CD4-positive, alpha-beta T cell (primary cell): Measurements from ENCODE around the gene FAM114A2. TPM values are rescaled to one million over a fixed set of nuclear protein-coding genes. Genes with fewer than 3 reads are reported as not detected.

Source experiments
- ATAC-seq: fragments of 200-7000 bp; cut with Tn5 transposase; one replicate; pipeline ENCODE4 v1.10.0; 2022; ENCODE audit warnings: mild to moderate bottlenecking; ENCODE audit not compliant: poor library complexity
- CTCF ChIA-PET: fragments of 350-600 bp; sonication (Branson Sonifier 250); formaldehyde crosslinking; loops from one replicate; lab custom pipeline; 2021; ENCODE audit warnings: antibody characterized with exemption, inconsistent platforms; lab: Charles Lee
- POLR2A ChIA-PET: fragments of 350-600 bp; sonication (Branson Sonifier 250); formaldehyde crosslinking; loops from one replicate; lab custom pipeline; 2021; ENCODE audit warnings: antibody characterized with exemption, inconsistent platforms; lab: Charles Lee
- DNase-seq, 14 experiments: peaks; one replicate each; pipeline ENCODE4 v3.0.0-alpha.2; 2013 to 2020; ENCODE audit warnings: mixed read lengths in 2 of 14
- H3K27ac ChIP-seq, 2 donors: one replicate each; pipeline versions ENCODE4 v1.5.1 to v1.7.0; 2013; ENCODE audit warnings: low read length in 2 of 2, low read depth in 1 of 2, mild to moderate bottlenecking in 1 of 2
- H3K27me3 ChIP-seq, 2 experiments: 1 replicate in 1 of 2; 2 replicates in 1 of 2; pipeline versions ENCODE4 v1.6.1 to v1.7.0; 2013; ENCODE audit warnings: low read length in 2 of 2, control low read depth in 1 of 2, mild to moderate bottlenecking in 1 of 2, moderate library complexity in 1 of 2; ENCODE audit not compliant: insufficient read depth in 2 of 2, control insufficient read depth in 1 of 2
- H3K36me3 ChIP-seq: one replicate; pipeline ENCODE4 v1.6.1; 2013; ENCODE audit warnings: low read length, control low read depth; ENCODE audit not compliant: insufficient read depth
- H3K4me1 ChIP-seq: one replicate; pipeline ENCODE4 v1.6.1; 2013; ENCODE audit warnings: low read length, control low read depth; ENCODE audit not compliant: insufficient read depth
- H3K4me3 ChIP-seq: one replicate; pipeline ENCODE4 v1.5.1; 2013; ENCODE audit warnings: mild to moderate bottlenecking, low read length, moderate library complexity
- H3K9me3 ChIP-seq, 2 experiments: 1 replicate in 1 of 2; 2 replicates in 1 of 2; pipeline versions ENCODE4 v1.6.1 to v1.7.0; 2013; ENCODE audit warnings: low read length in 2 of 2, mild to moderate bottlenecking in 2 of 2, control low read depth in 1 of 2, moderate library complexity in 1 of 2; ENCODE audit not compliant: control insufficient read depth in 1 of 2, insufficient read depth in 1 of 2
- H3K27ac Mint-ChIP-seq: one replicate; pipeline ENCODE4 v1.8.0; 2020; ENCODE audit warnings: mixed read lengths
- H3K27me3 Mint-ChIP-seq: one replicate; pipeline ENCODE4 v1.8.0; 2021; ENCODE audit warnings: mixed read lengths
- H3K36me3 Mint-ChIP-seq: one replicate; pipeline ENCODE4 v1.8.0; 2021; ENCODE audit warnings: low read depth, mixed read lengths
- H3K4me1 Mint-ChIP-seq: one replicate; pipeline ENCODE4 v1.8.0; 2021; ENCODE audit warnings: low read depth, mixed read lengths
- H3K4me3 Mint-ChIP-seq: one replicate; pipeline ENCODE4 v1.8.0; 2020; ENCODE audit warnings: mild to moderate bottlenecking, mixed read lengths
- H3K9me3 Mint-ChIP-seq: one replicate; pipeline ENCODE4 v1.8.0; 2020; ENCODE audit warnings: mixed read lengths
- CTCF ChIP-seq: fragments of 200-600 bp; IDR thresholded peaks from one replicate; pipeline ENCODE4 v1.8.0; 2022; ENCODE audit warnings: antibody characterized with exemption, mild to moderate bottlenecking
- intact Hi-C, 2 experiments: fragments of 100-400 bp; cut with DNase I in 1 of 2; cut with micrococcal nuclease in 1 of 2; formaldehyde crosslinking; loops; one replicate each; pipeline versions ENCODE4 v1.15.1 to v1.9.0; 2023 to 2025; cut with DNase I, micrococcal nuclease
- polyA plus RNA-seq, 2 donors: library from polyadenylated mRNA; unstranded; fragments of 120-200 nt; gene quantifications; one replicate each; pipeline ENCODE4 v1.2.1, GENCODE V29; 2013
- total RNA-seq, 174 experiments: library from RNA in 2 of 174; stranded (reverse) in 2 of 174; gene quantifications; one replicate each; pipeline ENCODE4 v1.2.3 and lab custom pipeline; 2021 to 2026

Gene FAM114A2
- total RNA-seq, result 10 to 100 TPM; 21.9 to 23.3 TPM
- 17.4 TPM for polyA plus RNA-seq (2013, experiment 1 of 2)
- 16.2 TPM for polyA plus RNA-seq (2013, experiment 2 of 2)
- total RNA-seq (lab: John Stamatoyannopoulos, UW), result 17.0 to 47.9 (median 35.1) reads per million in 172 experiments

GRCh38 chr5:154038707-154039457, at the start of gene FAM114A2, which contains the start of gene MFAP3:
TSS of gene FAM114A2 (minus strand) at chr5:154038910. CDS start at chr5:154034953, 3,957 bp downstream.
TSS of gene MFAP3 (plus strand) at chr5:154038967. CDS start at chr5:154049723, 10,756 bp downstream.
- intact Hi-C loops, result loop anchor here in 1 of 2 experiments (2.0 to 5.0 kb wide), 3 partner anchors 148 to 823 kb away; partner anchors contain the start of gene SAP30L

GRCh38 chr5:154087260-154087659, 48.5 kb upstream of the FAM114A2 start:
- H3K9me3 Mint-ChIP-seq, result no peaks in the 10 kb centered on the region
- Histone ChIP-seq H3K27me3 (no peaks in the 10 kb centered on the region), H3K36me3 (no peaks in the 10 kb centered on the region), H3K4me1 (no peaks in the 10 kb centered on the region), H3K27ac (no peak overlapping the region), H3K9me3 (no peaks in the 10 kb centered on the region), H3K4me3 (no peak overlapping the region)
- peaks cover 22% of the 10 kb centered on the region for H3K27me3 Mint-ChIP-seq
- DNase-seq, result no peak
- ChIA-PET POLR2A (no interaction called here), CTCF (interaction anchor here (0.8 to 4.7 kb wide), 2 partner anchors 11 to 14 kb away, joined by 3 to 23 read pairs; no protein-coding TSS in a partner anchor)
- no peak for TF ChIP-seq CTCF
- intact Hi-C loops, result no loop called here
- H3K36me3 Mint-ChIP-seq, result no peaks in the 10 kb centered on the region
- ATAC-seq, result no peak
- H3K4me1 Mint-ChIP-seq, result peaks cover 4% of the 10 kb centered on the region
- no peak overlapping the region for H3K4me3 Mint-ChIP-seq
- H3K27ac Mint-ChIP-seq, result no peak overlapping the region

More at GRCh38 chr5:154038707-154039457, at the start of gene FAM114A2, which contains the start of gene MFAP3:
- Histone ChIP-seq H3K4me1 (peaks cover 13% of the 10 kb centered on the region), H3K9me3 (no peaks in the 10 kb centered on the region), H3K27ac (peak within 1 kb of the TSS; percentile 69 to 91), H3K4me3 (peak within 1 kb of the TSS; percentile 92), H3K36me3 (peaks cover under 1% of the 10 kb centered on the region), H3K27me3 (no peaks in the 10 kb centered on the region)
- ChIA-PET CTCF (interaction anchor here (1.0 kb wide), 2 partner anchors 10 to 366 kb away, joined by 3 read pairs; no protein-coding TSS in a partner anchor), POLR2A (interaction anchor here (0.6 to 2.2 kb wide), 16 partner anchors 9 to 899 kb away, joined by 3 to 51 read pairs (median 5); partner anchors contain the start of genes GALNT10, GEMIN5 and SAP30L)
- no peaks in the 10 kb centered on the region for H3K9me3 Mint-ChIP-seq
- no peaks in the 10 kb centered on the region for H3K27me3 Mint-ChIP-seq
- DNase-seq (peak; percentile 80 to 94 (median 85)), ATAC-seq (peak; percentile 96)
- H3K4me1 Mint-ChIP-seq, result peaks cover 72% of the 10 kb centered on the region
- peaks cover 31% of the 10 kb centered on the region for H3K36me3 Mint-ChIP-seq
- no peak for TF ChIP-seq CTCF
- H3K4me3 Mint-ChIP-seq, result peak within 1 kb of the TSS; percentile 99
- peak within 1 kb of the TSS; percentile 98 for H3K27ac Mint-ChIP-seq

GRCh38 chr5:154086641-154087040, 47.9 kb upstream of the FAM114A2 start:
- H3K4me3 Mint-ChIP-seq, result no peak overlapping the region
- Histone ChIP-seq H3K4me3 (no peak overlapping the region), H3K9me3 (no peaks in the 10 kb centered on the region), H3K36me3 (no peaks in the 10 kb centered on the region), H3K4me1 (no peaks in the 10 kb centered on the region), H3K27me3 (no peaks in the 10 kb centered on the region), H3K27ac (no peak overlapping the region)
- peaks cover 4% of the 10 kb centered on the region for H3K4me1 Mint-ChIP-seq
- H3K9me3 Mint-ChIP-seq, result no peaks in the 10 kb centered on the region
- CTCF ChIA-PET, result interaction anchor here (0.8 to 4.7 kb wide), 2 partner anchors 10 to 14 kb away, joined by 3 to 23 read pairs; no protein-coding TSS in a partner anchor
- no peak for TF ChIP-seq CTCF
- POLR2A ChIA-PET, result no interaction called here
- intact Hi-C loops, result no loop called here
- no peak for DNase-seq
- H3K27ac Mint-ChIP-seq, result no peak overlapping the region
- peaks cover 17% of the 10 kb centered on the region for H3K27me3 Mint-ChIP-seq
- ATAC-seq, result no peak
- H3K36me3 Mint-ChIP-seq, result no peaks in the 10 kb centered on the region
